Heart right ventricle (tissue), 16 donors: ENCODE results near the gene AGAP1. TPM values are rescaled to one million over a fixed set of nuclear protein-coding genes. Genes with fewer than 3 reads are reported as not detected.

Experiments
- ATAC-seq, 8 donors: fragments of 200-7000 bp; cut with Tn5 transposase; one replicate each; pipeline ENCODE4 v1.9.1; 2020; ENCODE audit warnings: mild to moderate bottlenecking in 8 of 8, moderate library complexity in 8 of 8, moderate number of reproducible peaks in 1 of 8
- DNase-seq, 2 donors: peaks; one replicate each; pipeline ENCODE4 v3.0.0-alpha.2; 2020
- H3K27ac ChIP-seq, 10 donors: fragments of 200-600 bp; sonication (generic) in 2 of 10; one replicate each; pipeline versions ENCODE4 v1.5.0 to v1.8.0; 2020 to 2022; ENCODE audit warnings: mild to moderate bottlenecking in 3 of 10
- H3K27me3 ChIP-seq, 7 donors: fragments of 200-600 bp; one replicate each; pipeline ENCODE4 v1.8.0; 2021 to 2022; ENCODE audit warnings: mild to moderate bottlenecking in 2 of 7
- H3K36me3 ChIP-seq, 9 donors: fragments of 200-600 bp; sonication (generic) in 1 of 9; one replicate each; pipeline versions ENCODE4 v1.5.0 to v1.8.0; 2020 to 2022; ENCODE audit warnings: mild to moderate bottlenecking in 2 of 9
- H3K4me1 ChIP-seq, 9 donors: fragments of 200-600 bp; sonication (generic) in 1 of 9; one replicate each; pipeline versions ENCODE4 v1.5.0 to v1.8.0; 2020 to 2022; ENCODE audit warnings: mild to moderate bottlenecking in 4 of 9
- H3K4me3 ChIP-seq, 10 donors: fragments of 200-600 bp; sonication (generic) in 2 of 10; one replicate each; pipeline versions ENCODE4 v1.5.0 to v1.8.0; 2020 to 2022; ENCODE audit warnings: mild to moderate bottlenecking in 7 of 10, moderate library complexity in 2 of 10
- H3K9me3 ChIP-seq, 11 donors: fragments of 200-600 bp in 10 of 11; sonication (generic) in 2 of 11; one replicate each; pipeline versions ENCODE4 v1.5.0 to v1.8.0; 2013 to 2022; ENCODE audit warnings: mild to moderate bottlenecking in 2 of 11, control low read depth in 1 of 11, moderate library complexity in 1 of 11
- WGBS, 2 donors: extraction: QIAGEN DNeasy Blood & Tissue Kit; methylation state at CpG; one replicate each; pipeline ENCODE4 v1.1.7; 2013; ENCODE audit warnings: inconsistent platforms in 1 of 2; 5-methylcytosine and 5-hydroxymethylcytosine counted together
- intact Hi-C, 10 donors: fragments of 100-400 bp; cut with DNase I; formaldehyde crosslinking; loops; one replicate each; pipeline versions ENCODE4 v1.11.1 to v1.14.2; 2022
- polyA plus RNA-seq, 2 donors: library from polyadenylated mRNA; stranded (reverse); fragments of 200-250 nt; gene quantifications; one replicate each; pipeline ENCODE4 v1.2.3, GENCODE V29; 2013
- total RNA-seq, 10 donors: library from RNA; stranded (reverse); fragmentation: NEBNext Ultra II Directional in 3 of 10; extraction: Animal tissue kit (Norgen Biotek cat#: 25700) in 3 of 10; gene quantifications; one replicate each; pipeline versions ENCODE4 v1.2.1 to v1.2.4, GENCODE V29; 2021 to 2023
- TF ChIP-seq, protein P1 (sequence below), 9 donors: fragments of 200-600 bp; sonication (generic) in 2 of 9; IDR thresholded peaks; one replicate each; pipeline versions ENCODE4 v1.5.0 to v1.8.0; 2021 to 2022; ENCODE audit warnings: antibody characterized with exemption in 9 of 9, mild to moderate bottlenecking in 5 of 9, moderate library complexity in 1 of 9
- donor health status: Arrhythmogenic right ventricular cardiomyopathy.
- donor health status: ischemic (EF 13 %, LVEDD 7.1; RV severe dilation, severe dysfunction).
- donor health status: healthy with polysubstance abuse.
- donor health status: DM: no; HTN: yes; CAD: no.
- donor health status: DM: no; HTN: no; CAD: no.
- donor health status: ischemic (EF 25% LVEDD 6.9; RV normal size, moderate dysfunction).
- donor health status: ischemic (EF 25% LVEDD 5.7; RV mildly dilated, moderate dysfunction).
- donor health status: healthy.
- donor health status: DM: yes; HTN: yes; CAD: no.
- donor health status: Ischemic cardiomyopathy.
- donor health status: ischemic (EF 35%, LVEDD 5.7; RV mildly dilated, moderate dysfunction).
- donor health status: nonischemic (EF 11% LVEDD 7.7; RV severe dilation, severe dysfunction).
- donor health status: DM: yes; HTN: yes; CAD: no.
- donor health status: PGD.
- donor health status: ischemic (EF 29% LVEDD 5.4; RV normal size, mild dysfunction).
- donor health status: nonischemic (EF 23%, LVEDD 6.1; RV moderate dilation, normal function).

Gene AGAP1
- total and polyA plus RNA-seq, 12 donors: 3.5 to 29.2 (median 19.4) TPM

GRCh38 chr2:236173729-236174607 lies 680.1 kb downstream of the AGAP1 start:
- peaks cover 5 to 53% (median 41%) of the 10 kb centered on the region in 9 donors for H3K4me1 ChIP-seq
- 8 to 12% methylated on average over 23 of the region's 23 CpGs for WGBS, 2 donors
- no peak for DNase-seq
- no peaks in the 10 kb centered on the region for H3K9me3 ChIP-seq
- H3K27ac ChIP-seq: no peak overlapping the region
- no peaks in the 10 kb centered on the region for H3K36me3 ChIP-seq
- TF ChIP-seq, protein P1, sequence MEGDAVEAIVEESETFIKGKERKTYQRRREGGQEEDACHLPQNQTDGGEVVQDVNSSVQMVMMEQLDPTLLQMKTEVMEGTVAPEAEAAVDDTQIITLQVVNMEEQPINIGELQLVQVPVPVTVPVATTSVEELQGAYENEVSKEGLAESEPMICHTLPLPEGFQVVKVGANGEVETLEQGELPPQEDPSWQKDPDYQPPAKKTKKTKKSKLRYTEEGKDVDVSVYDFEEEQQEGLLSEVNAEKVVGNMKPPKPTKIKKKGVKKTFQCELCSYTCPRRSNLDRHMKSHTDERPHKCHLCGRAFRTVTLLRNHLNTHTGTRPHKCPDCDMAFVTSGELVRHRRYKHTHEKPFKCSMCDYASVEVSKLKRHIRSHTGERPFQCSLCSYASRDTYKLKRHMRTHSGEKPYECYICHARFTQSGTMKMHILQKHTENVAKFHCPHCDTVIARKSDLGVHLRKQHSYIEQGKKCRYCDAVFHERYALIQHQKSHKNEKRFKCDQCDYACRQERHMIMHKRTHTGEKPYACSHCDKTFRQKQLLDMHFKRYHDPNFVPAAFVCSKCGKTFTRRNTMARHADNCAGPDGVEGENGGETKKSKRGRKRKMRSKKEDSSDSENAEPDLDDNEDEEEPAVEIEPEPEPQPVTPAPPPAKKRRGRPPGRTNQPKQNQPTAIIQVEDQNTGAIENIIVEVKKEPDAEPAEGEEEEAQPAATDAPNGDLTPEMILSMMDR (IDR thresholded peaks at IDR 0.05): no peak
- peaks cover 67 to 100% (median 98%) of the 10 kb centered on the region in 7 donors for H3K27me3 ChIP-seq
- intact Hi-C loops: loop anchor here in 2 of 10 donors (5.0 to 10.0 kb wide), 2 partner anchors 369 to 397 kb away; no protein-coding TSS in a partner anchor
- no peak overlapping the region for H3K4me3 ChIP-seq
- no peak for ATAC-seq

GRCh38 chr2:236175548-236176150 lies 681.8 kb downstream of the AGAP1 start:
- no peak for ATAC-seq
- Histone ChIP-seq H3K27ac (no peak overlapping the region), H3K36me3 (no peaks in the 10 kb centered on the region), H3K9me3 (no peaks in the 10 kb centered on the region), H3K4me3 (no peak overlapping the region), H3K27me3 (peaks cover 65 to 100% (median 98%) of the 10 kb centered on the region in 7 donors), H3K4me1 (peaks cover 10 to 55% (median 47%) of the 10 kb centered on the region in 9 donors)
- intact Hi-C loops: loop anchor here in 6 of 10 donors (2.0 to 10.0 kb wide), 5 partner anchors 371 to 409 kb away; no protein-coding TSS in a partner anchor
- 62 to 63% methylated on average over 6 of the region's 6 CpGs for WGBS, 2 donors
- TF ChIP-seq, protein P1 (IDR thresholded peaks at IDR 0.05): no peak
- no peak for DNase-seq

GRCh38 chr2:236176417-236176816 lies 682.6 kb downstream of the AGAP1 start:
- ATAC-seq (no peak), DNase-seq (no peak)
- no peaks in the 10 kb centered on the region for H3K36me3 ChIP-seq
- H3K27me3 ChIP-seq: peaks cover 59 to 100% (median 98%) of the 10 kb centered on the region in 7 donors
- H3K27ac ChIP-seq: no peak overlapping the region
- intact Hi-C loops: loop anchor here in 6 of 10 donors (2.0 to 10.0 kb wide), 5 partner anchors 372 to 410 kb away; no protein-coding TSS in a partner anchor
- TF ChIP-seq, protein P1 (IDR thresholded peaks at IDR 0.05): peak in 7 of 9 donors; percentile 30 to 54 (median 48)
- 10 to 13% methylated on average over 7 of the region's 7 CpGs for WGBS, 2 donors
- no peaks in the 10 kb centered on the region for H3K9me3 ChIP-seq
- no peak overlapping the region for H3K4me3 ChIP-seq
- peaks cover 10 to 52% (median 42%) of the 10 kb centered on the region in 9 donors for H3K4me1 ChIP-seq

- 42 to 51% methylated on average over 21 of the region's 21 CpGs for WGBS, 2 donors
- intact Hi-C loops: loop anchor here in 6 of 10 donors (2.0 to 10.0 kb wide), 5 partner anchors 372 to 410 kb away; no protein-coding TSS in a partner anchor
These were observed 683.1 kb downstream of the AGAP1 start for GRCh38 chr2:236176951-236177350.

More at GRCh38 chr2:236176951-236177350, 683.1 kb downstream of the AGAP1 start:
- no peak for ATAC-seq
- DNase-seq: no peak
- Histone ChIP-seq H3K27ac (no peak overlapping the region), H3K4me1 (peaks cover 10 to 48% (median 37%) of the 10 kb centered on the region in 9 donors), H3K27me3 (peaks cover 55 to 100% (median 98%) of the 10 kb centered on the region in 7 donors), H3K4me3 (no peak overlapping the region), H3K9me3 (no peaks in the 10 kb centered on the region), H3K36me3 (no peaks in the 10 kb centered on the region)
- TF ChIP-seq, protein P1 (IDR thresholded peaks at IDR 0.05): no peak
